HFFc6 (cell line): Measurements from ENCODE around the gene PYY. TPM values are rescaled to one million over a fixed set of nuclear protein-coding genes. Genes with fewer than 3 reads are reported as not detected.

Experiments used
- DNase-seq: peaks from one replicate; pipeline ENCODE4 v3.0.0-alpha.2; 2018
- H3K27ac Mint-ChIP-seq: 2 replicates; pipeline ENCODE4 v1.8.0; 2020; ENCODE audit warnings: mild to moderate bottlenecking, mixed read lengths
- H3K27me3 Mint-ChIP-seq: 2 replicates; pipeline ENCODE4 v1.8.0; 2021; ENCODE audit warnings: mild to moderate bottlenecking, moderate library complexity, mixed read lengths; ENCODE audit not compliant: insufficient read depth
- H3K36me3 Mint-ChIP-seq: 2 replicates; pipeline ENCODE4 v1.8.0; 2021; ENCODE audit warnings: low read depth, mixed read lengths
- H3K4me1 Mint-ChIP-seq: 2 replicates; pipeline ENCODE4 v1.8.0; 2020; ENCODE audit warnings: low read depth, mixed read lengths
- H3K4me3 Mint-ChIP-seq: 2 replicates; pipeline ENCODE4 v1.8.0; 2020; ENCODE audit warnings: mild to moderate bottlenecking, moderate library complexity, mixed read lengths
- H3K9me3 Mint-ChIP-seq: 2 replicates; pipeline ENCODE4 v1.8.0; 2020; ENCODE audit warnings: mild to moderate bottlenecking, mixed read lengths
- total RNA-seq, 6 experiments: library from RNA; stranded (reverse); fragmentation: NEBNext Ultra II Directional; extraction: Animal tissue kit (Norgen Biotek cat#: 25700); gene quantifications; 2 replicates in 1 of 6; 3 replicates in 5 of 6; pipeline ENCODE4 v1.2.3, GENCODE V29; 2021
- TF ChIP-seq, protein P1 (sequence below): fragments of 200-600 bp; sonication (generic); IDR thresholded peaks from 2 replicates; pipeline ENCODE4 v1.5.0; 2021; ENCODE audit warnings: antibody characterized with exemption, mild to moderate bottlenecking

PYY gene
- total RNA-seq, 6 experiments from 2014 or later: 0.43 TPM; not detected in 5

- Mint-ChIP-seq H3K4me3 (no peak overlapping the region), H3K9me3 (no peaks in the 10 kb centered on the region), H3K27ac (no peak overlapping the region), H3K27me3 (peaks cover 10% of the 10 kb centered on the region), H3K36me3 (no peaks in the 10 kb centered on the region), H3K4me1 (peaks cover 9% of the 10 kb centered on the region; the same call in 1 of the 2 replicates)
- DNase-seq: no peak
- TF ChIP-seq, protein P1, sequence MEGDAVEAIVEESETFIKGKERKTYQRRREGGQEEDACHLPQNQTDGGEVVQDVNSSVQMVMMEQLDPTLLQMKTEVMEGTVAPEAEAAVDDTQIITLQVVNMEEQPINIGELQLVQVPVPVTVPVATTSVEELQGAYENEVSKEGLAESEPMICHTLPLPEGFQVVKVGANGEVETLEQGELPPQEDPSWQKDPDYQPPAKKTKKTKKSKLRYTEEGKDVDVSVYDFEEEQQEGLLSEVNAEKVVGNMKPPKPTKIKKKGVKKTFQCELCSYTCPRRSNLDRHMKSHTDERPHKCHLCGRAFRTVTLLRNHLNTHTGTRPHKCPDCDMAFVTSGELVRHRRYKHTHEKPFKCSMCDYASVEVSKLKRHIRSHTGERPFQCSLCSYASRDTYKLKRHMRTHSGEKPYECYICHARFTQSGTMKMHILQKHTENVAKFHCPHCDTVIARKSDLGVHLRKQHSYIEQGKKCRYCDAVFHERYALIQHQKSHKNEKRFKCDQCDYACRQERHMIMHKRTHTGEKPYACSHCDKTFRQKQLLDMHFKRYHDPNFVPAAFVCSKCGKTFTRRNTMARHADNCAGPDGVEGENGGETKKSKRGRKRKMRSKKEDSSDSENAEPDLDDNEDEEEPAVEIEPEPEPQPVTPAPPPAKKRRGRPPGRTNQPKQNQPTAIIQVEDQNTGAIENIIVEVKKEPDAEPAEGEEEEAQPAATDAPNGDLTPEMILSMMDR: no peak
Measured at GRCh38 chr17:43911904-43912303, 41.8 kb downstream of the PYY start.

GRCh38 chr17:43909537-43910231, 44.1 kb downstream of the PYY start:
- Mint-ChIP-seq H3K4me3 (no peak overlapping the region), H3K27ac (no peak overlapping the region), H3K36me3 (no peaks in the 10 kb centered on the region), H3K9me3 (no peaks in the 10 kb centered on the region), H3K27me3 (peaks cover 14% of the 10 kb centered on the region), H3K4me1 (peaks cover 17% of the 10 kb centered on the region)
- no peak for DNase-seq
- TF ChIP-seq, protein P1: no peak

GRCh38 chr17:43907998-43908721, 45.6 kb downstream of the PYY start:
- Mint-ChIP-seq H3K36me3 (no peaks in the 10 kb centered on the region), H3K9me3 (no peaks in the 10 kb centered on the region), H3K4me3 (peak overlapping the region; percentile 72), H3K27ac (no peak overlapping the region), H3K4me1 (peaks cover 17% of the 10 kb centered on the region), H3K27me3 (peaks cover 23% of the 10 kb centered on the region)
- TF ChIP-seq, protein P1: no peak
- peak; percentile 50 for DNase-seq

DNA sequence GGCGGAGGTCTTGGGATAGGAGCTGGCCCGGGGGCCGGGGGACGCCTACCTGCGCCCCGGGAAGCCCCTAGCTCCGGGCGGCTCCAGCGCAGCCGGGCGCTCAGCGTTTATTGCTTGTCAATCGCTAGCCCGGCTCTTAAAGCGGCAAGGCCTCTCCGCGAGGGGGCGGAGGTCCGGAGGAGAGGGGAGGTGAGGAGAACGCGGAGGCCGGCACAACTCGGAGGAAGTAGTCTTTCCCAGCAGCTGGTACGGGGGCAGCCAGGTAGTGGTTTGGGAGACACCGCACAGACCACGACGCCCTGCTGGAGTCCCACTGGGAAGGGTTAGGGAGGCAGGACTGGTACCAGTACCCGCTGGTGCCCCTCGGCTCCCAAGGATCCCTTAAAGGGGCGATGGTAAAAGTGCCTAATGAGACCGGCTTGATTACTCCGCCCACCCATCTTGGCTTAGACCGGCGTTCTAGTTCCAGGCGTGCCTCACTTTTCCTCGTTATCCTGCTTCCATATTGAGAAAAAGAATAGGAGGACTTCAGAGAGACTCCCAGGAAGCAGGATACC, 46.2 kb downstream of the PYY start, which contains the start of gene MPP2:
Gene MPP2, minus strand, starts transcription at position 112 of the 557 bp plus-strand sequence. CDS start 3,076 bp downstream, outside the sequence.
- Mint-ChIP-seq H3K4me3 (peak within 1 kb of the TSS; percentile 72), H3K9me3 (no peaks in the 10 kb centered on the region), H3K27ac (no peak within 1 kb of the TSS), H3K27me3 (peaks cover 25% of the 10 kb centered on the region), H3K4me1 (peaks cover 17% of the 10 kb centered on the region), H3K36me3 (no peaks in the 10 kb centered on the region)
- TF ChIP-seq, protein P1: peak; percentile 68
- DNase-seq: peak; percentile 37

DNA sequence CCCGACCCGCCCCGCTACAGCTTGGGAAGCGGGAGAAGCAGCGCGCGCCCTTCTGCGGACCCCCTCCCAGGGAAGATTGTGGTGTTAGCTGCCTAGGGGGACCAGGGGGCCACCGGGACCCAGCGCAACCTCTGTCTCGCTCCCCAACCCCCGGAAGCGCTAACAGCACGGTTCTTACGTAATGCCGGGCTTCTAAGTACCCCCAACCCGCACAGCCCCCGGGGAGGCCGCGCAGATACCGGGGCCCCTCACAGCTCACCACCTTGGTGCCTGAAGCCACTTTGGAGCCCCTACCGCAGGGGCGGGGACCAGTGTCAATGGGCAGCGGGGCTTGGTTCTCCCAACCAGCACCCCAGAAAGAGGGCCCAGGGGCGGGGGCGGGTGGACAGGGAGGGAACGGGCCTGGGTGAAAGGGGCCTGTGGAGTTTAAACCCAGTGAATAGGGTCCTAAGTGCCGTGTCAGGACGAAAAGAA, 46.8 kb downstream of the PYY start:
- Mint-ChIP-seq H3K9me3 (no peaks in the 10 kb centered on the region), H3K27me3 (peaks cover 26% of the 10 kb centered on the region), H3K27ac (no peak overlapping the region), H3K4me3 (peak overlapping the region; percentile 72), H3K4me1 (peaks cover 17% of the 10 kb centered on the region), H3K36me3 (no peaks in the 10 kb centered on the region)
- TF ChIP-seq, protein P1: no peak
- no peak for DNase-seq
